BLaER1 (cell line): Measurements from ENCODE around the gene SRF.

Experiments
- H3K27ac ChIP-seq: shearing (Covaris generic); formaldehyde crosslinking; 2 replicates; pipeline ENCODE4 v1.8.1; 2022
- H3K27me3 ChIP-seq: shearing (Covaris generic); formaldehyde crosslinking; 2 replicates; pipeline ENCODE4 v1.8.1; 2022
- H3K36me3 ChIP-seq: shearing (Covaris generic); formaldehyde crosslinking; 2 replicates; pipeline ENCODE4 v1.8.1; 2022
- H3K4me1 ChIP-seq: shearing (Covaris generic); formaldehyde crosslinking; 2 replicates; pipeline ENCODE4 v1.8.1; 2022
- H3K4me2 ChIP-seq: shearing (Covaris generic); formaldehyde crosslinking; 2 replicates; pipeline ENCODE4 v1.8.1; 2022
- H3K4me3 ChIP-seq: shearing (Covaris generic); formaldehyde crosslinking; 2 replicates; pipeline ENCODE4 v1.8.1; 2022
- H3K9ac ChIP-seq: shearing (Covaris generic); formaldehyde crosslinking; 2 replicates; pipeline ENCODE4 v1.8.1; 2022
- H3K9me3 ChIP-seq: shearing (Covaris generic); formaldehyde crosslinking; 2 replicates; pipeline ENCODE4 v1.8.1; 2022
- H4K20me1 ChIP-seq: shearing (Covaris generic); formaldehyde crosslinking; 2 replicates; pipeline ENCODE4 v1.8.1; 2022
- Cebpa-rat ChIP-seq: shearing (Covaris generic); IDR thresholded peaks from 2 replicates; pipeline ENCODE4 v1.8.1; 2022

Gene SRF

GRCh38 chr6:43220439-43220951 lies 49.4 kb downstream of the SRF start:
- no peak for TF ChIP-seq Cebpa-rat
- no peaks in the 10 kb centered on the region for H3K9me3 ChIP-seq
- H3K9ac ChIP-seq: no peak overlapping the region
- H3K27me3 ChIP-seq: no peaks in the 10 kb centered on the region
- peaks cover 19% of the 10 kb centered on the region for H3K4me1 ChIP-seq
- H3K27ac ChIP-seq: no peak overlapping the region
- H3K4me2 ChIP-seq: no peak overlapping the region
- H3K36me3 ChIP-seq: peaks cover 65% of the 10 kb centered on the region
- H4K20me1 ChIP-seq: no peaks in the 10 kb centered on the region
- no peak overlapping the region for H3K4me3 ChIP-seq

- no peaks in the 10 kb centered on the region for H4K20me1 ChIP-seq
- no peak overlapping the region for H3K4me3 ChIP-seq
- no peak overlapping the region for H3K27ac ChIP-seq
- H3K9ac ChIP-seq: no peak overlapping the region
- H3K9me3 ChIP-seq: no peaks in the 10 kb centered on the region
- H3K4me2 ChIP-seq: no peak overlapping the region
- TF ChIP-seq Cebpa-rat: no peak
- H3K4me1 ChIP-seq: peaks cover 24% of the 10 kb centered on the region
- peaks cover 65% of the 10 kb centered on the region for H3K36me3 ChIP-seq
- H3K27me3 ChIP-seq: no peaks in the 10 kb centered on the region
Measured at GRCh38 chr6:43221046-43221972, 50.2 kb downstream of the SRF start.

- Histone ChIP-seq H3K9ac (no peak overlapping the region), H3K4me2 (no peak overlapping the region), H4K20me1 (no peaks in the 10 kb centered on the region), H3K9me3 (no peaks in the 10 kb centered on the region), H3K4me3 (no peak overlapping the region), H3K27me3 (no peaks in the 10 kb centered on the region), H3K27ac (no peak overlapping the region), H3K36me3 (peaks cover 56% of the 10 kb centered on the region), H3K4me1 (peaks cover 24% of the 10 kb centered on the region)
- no peak for TF ChIP-seq Cebpa-rat
Measured at GRCh38 chr6:43222418-43223059, 51.5 kb downstream of the SRF start.

- no peak for TF ChIP-seq Cebpa-rat
- H3K9ac ChIP-seq: no peak overlapping the region
- H3K27ac ChIP-seq: no peak overlapping the region
- no peak overlapping the region for H3K4me2 ChIP-seq
- peaks cover 56% of the 10 kb centered on the region for H3K36me3 ChIP-seq
- H3K9me3 ChIP-seq: no peaks in the 10 kb centered on the region
- H3K27me3 ChIP-seq: no peaks in the 10 kb centered on the region
- peaks cover 29% of the 10 kb centered on the region for H3K4me1 ChIP-seq
- H3K4me3 ChIP-seq: no peak overlapping the region
- no peaks in the 10 kb centered on the region for H4K20me1 ChIP-seq
Measured at GRCh38 chr6:43223175-43223574, 52.1 kb downstream of the SRF start.

GRCh38 chr6:43226192-43226851 lies 55.3 kb downstream of the SRF start:
- Histone ChIP-seq H3K9me3 (no peaks in the 10 kb centered on the region), H4K20me1 (no peaks in the 10 kb centered on the region), H3K4me3 (no peak overlapping the region), H3K4me1 (peaks cover 42% of the 10 kb centered on the region), H3K9ac (no peak overlapping the region), H3K4me2 (no peak overlapping the region), H3K27me3 (no peaks in the 10 kb centered on the region), H3K36me3 (peaks cover 41% of the 10 kb centered on the region), H3K27ac (no peak overlapping the region)
- no peak for TF ChIP-seq Cebpa-rat

- no peaks in the 10 kb centered on the region for H3K27me3 ChIP-seq
- no peaks in the 10 kb centered on the region for H4K20me1 ChIP-seq
- peaks cover 36% of the 10 kb centered on the region for H3K4me1 ChIP-seq
- no peaks in the 10 kb centered on the region for H3K9me3 ChIP-seq
- TF ChIP-seq Cebpa-rat: no peak
- peak within 1 kb of the TSS; percentile 92 for H3K9ac ChIP-seq
- peak within 1 kb of the TSS; percentile 81 for H3K4me3 ChIP-seq
- H3K4me2 ChIP-seq: peak within 1 kb of the TSS; percentile 86
- H3K36me3 ChIP-seq: peaks cover 15% of the 10 kb centered on the region
- H3K27ac ChIP-seq: peak within 1 kb of the TSS; percentile 88
Measured at GRCh38 chr6:43228951-43229802, 58.1 kb downstream of the SRF start, which contains the start of gene DNPH1. TSS of gene DNPH1 (minus strand) at chr6:43229481. CDS start at chr6:43229456, 25 bp downstream.

GRCh38 chr6:43229803-43230620 lies 58.9 kb downstream of the SRF start:
- H3K27me3 ChIP-seq: no peaks in the 10 kb centered on the region
- H3K4me3 ChIP-seq: no peak overlapping the region
- no peaks in the 10 kb centered on the region for H4K20me1 ChIP-seq
- no peak overlapping the region; the same call in 1 of the 2 replicates for H3K9ac ChIP-seq
- peaks cover 15% of the 10 kb centered on the region for H3K36me3 ChIP-seq
- no peak for TF ChIP-seq Cebpa-rat
- H3K27ac ChIP-seq: no peak overlapping the region
- H3K9me3 ChIP-seq: no peaks in the 10 kb centered on the region
- peaks cover 27% of the 10 kb centered on the region for H3K4me1 ChIP-seq
- peak overlapping the region; percentile 86 for H3K4me2 ChIP-seq

- H3K27ac ChIP-seq: no peak overlapping the region
- H3K9me3 ChIP-seq: no peaks in the 10 kb centered on the region
- H3K36me3 ChIP-seq: peaks cover 6% of the 10 kb centered on the region
- TF ChIP-seq Cebpa-rat: no peak
- no peaks in the 10 kb centered on the region for H4K20me1 ChIP-seq
- H3K27me3 ChIP-seq: no peaks in the 10 kb centered on the region
- H3K9ac ChIP-seq: no peak overlapping the region
- H3K4me1 ChIP-seq: peaks cover 17% of the 10 kb centered on the region
- H3K4me2 ChIP-seq: no peak overlapping the region
- H3K4me3 ChIP-seq: no peak overlapping the region
Measured at GRCh38 chr6:43231053-43231452, 60.0 kb downstream of the SRF start.
